Measurements from ENCODE around the gene MYO1C. TPM values are rescaled to one million over a fixed set of nuclear protein-coding genes. Genes with fewer than 3 reads are reported as not detected.

MYO1C gene
- total and polyA plus RNA-seq, 2 of the 8 experiments (the other 6 are each of a cell fraction or from before 2014, with no cell fraction given): 40.1 to 78.6 TPM

GRCh38 chr17:1462164-1463112 is 30.0 kb downstream of the MYO1C start (continued):
- TF ChIP-seq KDM4A (IDR thresholded peaks at IDR 0.05; ENCODE audit: low read depth, low read length, severe bottlenecking) (no peak), SP4 (IDR thresholded peaks at IDR 0.05; ENCODE audit: low read length) (no peak), BACH1 (IDR thresholded peaks at IDR 0.05; ENCODE audit: low read length) (no peak), EGR1 (IDR thresholded peaks at IDR 0.05; ENCODE audit: borderline replicate concordance, low read depth, low read length) (no peak), JUND (IDR thresholded peaks at IDR 0.05; ENCODE audit: low read length) (no peak), RFX5 (IDR thresholded peaks at IDR 0.05; ENCODE audit: borderline replicate concordance, low read depth, low read length) (no peak), YY1 (IDR thresholded peaks at IDR 0.05; ENCODE audit: low read depth, low read length) (no peak)
